ENCODE data around the gene VPS4B.

Gene VPS4B

GRCh38 chr18:63438181-63438580 lies 15.9 kb upstream of the VPS4B start:
- no peak for TF ChIP-seq HIC1 (tag by site-specific recombination; IDR thresholded peaks at IDR 0.05)
- TF ChIP-seq ZBTB26 (tag by site-specific recombination; optimal IDR thresholded peaks at IDR 0.05) = no peak
- no peak for TF ChIP-seq TSHZ1 (tag by site-specific recombination; IDR thresholded peaks at IDR 0.05; ENCODE audit: borderline replicate concordance)
- no peak for TF ChIP-seq ZNF26 (tag by site-specific recombination; IDR thresholded peaks at IDR 0.05)
- TF ChIP-seq ZNF571 (tag by site-specific recombination; IDR thresholded peaks at IDR 0.05) = no peak
- TF ChIP-seq ZNF488 (tag by site-specific recombination; IDR thresholded peaks at IDR 0.05) = no peak
- no peak for TF ChIP-seq PRDM4 (tag by site-specific recombination; IDR thresholded peaks at IDR 0.05)
- TF ChIP-seq ZNF280C (tag by site-specific recombination; IDR thresholded peaks at IDR 0.05) = no peak
- no peak for TF ChIP-seq ZNF146 (tag by site-specific recombination; IDR thresholded peaks at IDR 0.05)
- TF ChIP-seq ZNF544 (tag by site-specific recombination; IDR thresholded peaks at IDR 0.05) = no peak
- no peak for TF ChIP-seq ZNF16 (tag by site-specific recombination; IDR thresholded peaks at IDR 0.05; ENCODE audit: low read depth)
- TF ChIP-seq KLF1 (tag by site-specific recombination; IDR thresholded peaks at IDR 0.05) = no peak
- TF ChIP-seq ZNF707 (tag by site-specific recombination; IDR thresholded peaks at IDR 0.05) = no peak
- no peak for TF ChIP-seq BCL6B (tag by site-specific recombination; IDR thresholded peaks at IDR 0.05)
- no peak for TF ChIP-seq ZNF677 (tag by site-specific recombination; IDR thresholded peaks at IDR 0.05)
- TF ChIP-seq ZNF692 (tag by site-specific recombination; IDR thresholded peaks at IDR 0.05) = no peak
- no peak for TF ChIP-seq ZFP69B (tag by site-specific recombination; IDR thresholded peaks at IDR 0.05)
- Histone ChIP-seq H3K4me1 (ENCODE audit: control insufficient read depth, insufficient read depth, low read length) (no peaks in the 10 kb centered on the region), H3K9me3 (ENCODE audit: control insufficient read depth, insufficient read depth, low read depth, low read length) (no peaks in the 10 kb centered on the region), H3K4me3 (ENCODE audit: low read depth, low read length) (no peak overlapping the region), H3K27ac (ENCODE audit: extremely low read depth, low read depth, low read length) (no peak overlapping the region), H3K36me3 (ENCODE audit: control insufficient read depth in 2 of 2, insufficient read depth in 1 of 2, low read length in 2 of 2) (no peaks in the 10 kb centered on the region)
- POLR2A ChIA-PET = interaction anchor here (1.2 kb wide), 1 partner anchor 71 kb away, joined by 3 read pairs; no protein-coding TSS in a partner anchor
- CTCF ChIA-PET = interaction anchor here (0.6 to 6.7 kb wide), 34 partner anchors 7 to 853 kb away, joined by 3 to 76 read pairs (median 7); partner anchors contain the start of gene VPS4B

Measured in HEK293 (cell line).